Measurements from ENCODE around the gene LRRN2.

The LRRN2 gene

DNA sequence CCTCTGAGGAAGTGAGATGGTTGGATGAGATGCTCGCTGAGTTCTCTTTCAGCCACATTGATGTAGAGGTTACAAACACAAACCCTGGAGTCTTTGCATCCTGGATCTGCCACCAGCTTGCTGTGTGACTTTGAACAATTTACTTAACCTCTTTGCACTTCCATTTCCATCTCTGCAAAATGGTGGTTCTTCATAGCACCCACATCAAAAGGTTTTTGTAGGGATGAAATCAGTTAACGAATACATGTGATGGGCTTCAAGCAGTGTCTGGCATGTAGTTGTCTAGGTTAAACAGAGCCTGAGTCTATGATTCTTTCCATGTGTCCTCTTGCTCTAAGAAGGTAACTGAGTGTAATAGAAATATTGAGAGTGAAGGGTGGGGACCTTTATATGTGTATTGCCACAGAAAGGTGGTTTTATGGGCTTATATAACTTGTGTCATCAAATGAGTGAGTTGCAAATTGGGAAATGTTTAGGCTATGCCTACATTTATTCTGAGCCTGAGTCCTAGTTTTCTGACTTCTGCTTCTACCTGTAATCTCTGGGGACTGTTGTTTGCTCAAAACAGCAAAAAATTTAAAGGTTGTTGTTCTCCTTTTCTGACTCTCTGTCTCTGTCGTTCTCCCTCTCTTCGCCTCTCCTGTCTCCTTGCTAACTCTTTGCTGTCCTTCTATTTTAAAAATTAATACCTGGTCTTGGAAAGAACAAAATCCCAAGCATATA, 27.3 kb upstream of the LRRN2 start:
- DNase-seq (ENCODE audit: low read depth) = no peak

DNA sequence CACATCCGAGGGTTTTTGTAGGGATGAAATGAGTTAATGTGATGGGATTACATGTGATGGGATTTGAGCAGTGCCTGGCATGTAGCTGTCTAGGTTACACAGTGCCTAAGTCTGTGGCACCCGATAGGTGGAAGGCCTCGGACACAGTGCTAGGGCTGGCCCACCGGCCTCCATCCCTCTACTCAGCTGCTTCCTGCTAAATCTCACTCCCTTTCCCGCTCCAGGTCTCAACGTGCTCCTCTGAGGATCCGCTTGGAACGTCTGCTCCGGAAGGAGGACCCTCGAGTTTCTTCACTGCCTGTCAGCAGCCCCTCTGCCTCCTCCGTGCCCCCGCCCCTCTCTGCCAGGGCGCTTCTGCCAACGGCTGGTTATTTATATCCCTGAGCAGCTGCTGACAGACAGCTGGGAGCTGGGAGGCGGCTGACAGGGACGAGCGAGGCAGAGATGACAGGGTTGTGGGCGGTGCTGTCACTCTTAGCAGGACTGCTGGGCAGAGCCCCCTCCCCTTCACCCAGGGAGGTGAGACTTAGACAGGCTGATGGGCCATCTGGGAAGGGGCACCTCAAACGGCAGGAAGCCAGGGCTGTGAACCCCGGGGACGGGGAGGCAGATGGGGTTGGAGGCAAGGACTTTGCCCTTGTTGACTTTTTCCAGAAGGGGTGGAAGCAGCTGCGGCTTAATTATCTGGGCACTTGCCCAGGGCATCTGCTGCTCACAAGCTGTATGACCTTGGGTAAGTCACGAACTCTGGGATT, 26.6 kb upstream of the LRRN2 start:
- no peak for DNase-seq (ENCODE audit: low read depth)

DNA sequence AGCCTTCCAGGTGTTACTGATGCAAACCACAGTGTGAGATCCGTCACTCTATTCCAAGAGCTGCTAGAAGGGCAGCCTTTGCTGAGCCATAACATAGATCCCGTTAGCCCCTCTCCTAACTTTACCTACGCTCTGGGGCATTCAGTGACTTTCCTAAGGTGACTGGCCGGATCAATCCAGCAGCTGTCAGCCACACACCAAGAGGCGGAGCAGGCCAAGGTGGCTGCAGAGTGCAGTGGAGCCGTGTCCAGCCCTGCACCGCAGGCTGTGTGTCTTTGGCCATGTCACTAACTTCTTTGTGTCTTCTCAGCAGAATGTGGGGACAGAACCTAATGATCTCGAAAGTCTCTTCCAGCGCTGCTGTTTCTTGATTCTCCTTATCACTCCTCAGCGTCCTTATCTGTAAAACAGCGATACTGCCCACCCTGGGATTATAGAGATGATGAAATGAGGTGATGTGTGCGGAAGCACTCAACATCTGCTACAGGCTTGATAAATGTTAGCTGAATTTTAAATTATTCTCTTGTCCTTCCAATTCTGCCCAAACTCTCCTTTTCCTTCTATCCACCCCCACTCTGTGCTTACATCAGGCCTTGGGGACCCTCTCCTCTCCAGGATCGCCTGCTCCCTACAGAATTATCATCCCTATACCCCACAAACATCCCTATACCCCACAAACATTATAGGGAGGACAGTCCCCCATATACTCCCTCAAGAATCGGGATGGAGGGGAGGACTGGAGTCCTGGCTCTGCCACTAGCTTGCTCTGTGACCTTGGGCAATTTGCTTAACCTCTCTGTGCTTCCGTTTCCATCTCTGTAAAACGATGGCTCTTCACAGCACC, 25.8 kb upstream of the LRRN2 start:
- no peak for DNase-seq (ENCODE audit: low read depth)

DNA sequence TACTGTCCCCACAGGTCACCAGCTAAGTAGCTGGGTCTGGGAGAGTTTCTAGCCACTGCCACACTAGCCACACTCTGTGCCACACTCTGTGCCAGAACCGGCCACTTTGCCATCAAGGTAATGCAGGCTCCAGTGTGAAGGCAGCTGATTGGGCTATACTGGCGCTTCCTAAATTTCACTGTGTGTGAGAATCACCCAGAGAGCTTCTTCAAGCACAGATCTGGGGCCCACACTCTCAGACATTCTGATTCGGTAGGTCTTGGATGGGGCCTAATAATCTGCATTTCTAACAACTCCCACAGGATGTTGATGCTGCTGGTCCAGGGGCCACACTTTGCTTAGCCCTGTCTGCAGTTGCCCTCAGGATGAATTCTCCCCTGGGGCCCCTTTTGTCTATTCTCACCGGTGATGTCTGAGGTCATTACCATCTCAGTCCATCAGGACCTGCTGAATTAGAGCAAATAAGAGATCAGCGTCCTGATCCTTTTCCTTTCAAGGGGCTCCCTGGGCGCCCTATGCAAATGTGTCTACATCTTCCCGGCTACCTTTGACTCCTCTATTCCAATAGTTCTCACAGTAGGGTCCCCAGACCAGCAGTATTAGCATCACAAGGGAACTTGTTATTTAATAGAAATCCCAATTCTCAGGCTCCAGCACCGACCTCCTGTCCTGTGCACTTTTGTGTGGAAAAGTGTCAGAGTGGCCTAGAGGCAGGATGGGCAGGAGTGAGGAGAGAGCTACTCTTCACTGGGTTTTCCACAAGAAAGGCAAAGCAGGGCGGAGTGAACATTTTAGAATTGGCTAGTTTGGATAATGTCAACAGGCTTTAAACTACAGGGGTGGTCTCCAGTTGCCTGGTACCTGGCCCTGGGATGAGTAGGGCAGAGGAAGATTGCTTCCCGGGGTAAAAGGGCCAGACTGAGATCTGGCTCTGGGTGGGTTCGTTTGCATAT, 24.7 kb upstream of the LRRN2 start:
- DNase-seq (ENCODE audit: low read depth) = no peak

DNA sequence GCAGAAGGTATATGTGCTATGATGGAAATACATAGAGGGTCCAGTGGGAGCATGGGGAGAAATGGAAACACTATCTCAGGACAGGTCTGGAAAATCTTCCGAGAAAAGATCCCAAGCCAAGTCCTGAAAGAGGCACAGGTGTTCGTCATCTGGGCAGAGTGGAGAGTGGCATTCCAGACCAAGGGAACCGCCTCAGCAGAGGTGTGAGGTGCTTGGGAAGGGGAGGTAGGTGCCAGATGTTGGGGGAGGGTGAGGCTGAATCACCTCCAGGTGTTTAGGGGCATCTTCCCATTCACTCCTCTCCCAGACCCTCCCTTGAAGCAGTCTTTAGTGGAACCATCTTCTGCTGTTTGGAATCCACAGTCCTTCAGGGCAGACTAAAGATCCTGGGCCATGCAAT, 23.5 kb upstream of the LRRN2 start:
- no peak for DNase-seq (ENCODE audit: low read depth)

DNA sequence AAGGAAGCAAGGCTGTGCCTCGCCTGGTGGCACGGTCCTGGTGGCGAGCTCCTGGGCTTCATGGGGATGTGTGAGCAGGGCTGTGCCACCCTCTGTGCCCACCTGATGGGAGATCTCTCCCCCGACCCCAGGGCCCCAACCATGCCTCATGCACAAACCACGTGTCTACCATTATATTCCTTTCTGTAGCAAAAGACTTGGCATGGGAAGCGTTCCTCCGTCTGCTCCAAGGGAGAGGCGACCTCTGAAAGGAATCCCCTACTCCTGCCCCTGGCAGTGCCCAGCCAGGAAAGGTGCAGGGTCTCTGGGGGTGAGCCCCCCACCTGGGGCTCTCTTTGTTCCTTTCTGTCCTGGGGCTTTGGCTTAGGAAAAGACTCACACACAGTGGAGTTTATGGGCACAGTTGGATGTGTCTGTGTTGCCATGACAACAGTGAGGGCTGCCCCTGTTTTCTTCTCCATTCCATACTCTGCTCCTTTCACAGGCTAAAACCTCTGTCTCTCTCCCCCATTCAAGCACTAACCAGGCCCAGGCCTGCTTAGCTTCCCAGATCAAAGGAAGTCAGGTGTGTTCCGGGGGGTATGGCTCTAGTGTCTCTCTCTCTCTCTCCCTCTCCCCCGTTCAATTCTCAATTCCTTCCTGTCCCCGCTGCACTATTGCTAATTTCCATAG, 21.4 kb upstream of the LRRN2 start:
- DNase-seq (ENCODE audit: low read depth) = no peak

DNA sequence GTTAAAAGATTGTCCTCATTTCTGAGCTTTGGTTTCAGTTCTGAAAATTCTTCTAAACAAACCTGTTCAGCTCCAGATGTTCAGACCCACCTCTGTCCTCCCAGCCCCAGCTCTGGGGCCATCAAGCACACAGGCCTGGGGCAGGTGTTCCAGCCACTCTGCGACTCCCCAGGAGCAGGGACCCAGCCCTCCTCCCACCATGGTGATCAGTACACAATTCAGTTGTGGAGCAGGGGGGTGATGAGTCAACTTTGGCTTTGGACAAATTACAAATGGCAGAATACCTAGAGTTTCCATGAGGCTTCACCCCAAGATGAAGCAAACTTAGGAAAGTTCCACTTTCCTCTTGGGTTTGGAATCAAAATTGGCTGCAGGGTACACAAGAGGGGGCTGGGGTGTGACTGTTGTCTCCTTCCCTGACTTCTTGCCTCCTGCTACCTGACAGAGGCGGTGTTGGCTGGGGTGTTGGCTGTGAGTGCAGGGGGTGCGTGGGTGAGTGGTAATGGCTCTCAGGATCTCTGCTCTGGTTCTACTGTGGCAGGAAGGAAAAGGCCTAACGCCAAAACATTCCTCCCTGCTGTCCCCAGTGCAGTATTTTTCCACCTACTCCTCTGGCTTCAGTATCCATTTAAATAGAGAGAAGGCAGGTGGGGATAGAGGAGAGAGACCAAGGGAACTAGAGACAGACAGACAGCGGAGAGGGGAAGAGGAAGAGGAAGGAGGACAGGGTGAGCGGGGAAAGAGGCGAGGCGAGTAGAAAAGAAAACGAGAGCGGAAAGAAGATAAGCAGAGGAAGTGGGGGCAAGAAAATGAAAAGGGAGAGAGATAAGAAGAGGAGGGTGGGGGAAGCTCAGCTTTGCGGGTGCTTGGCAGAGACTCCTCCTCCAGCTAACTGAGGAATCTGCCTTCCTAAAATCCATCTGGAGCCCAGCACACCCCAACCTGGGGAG, 20.6 kb upstream of the LRRN2 start:
- no peak for DNase-seq (ENCODE audit: low read depth)

DNA sequence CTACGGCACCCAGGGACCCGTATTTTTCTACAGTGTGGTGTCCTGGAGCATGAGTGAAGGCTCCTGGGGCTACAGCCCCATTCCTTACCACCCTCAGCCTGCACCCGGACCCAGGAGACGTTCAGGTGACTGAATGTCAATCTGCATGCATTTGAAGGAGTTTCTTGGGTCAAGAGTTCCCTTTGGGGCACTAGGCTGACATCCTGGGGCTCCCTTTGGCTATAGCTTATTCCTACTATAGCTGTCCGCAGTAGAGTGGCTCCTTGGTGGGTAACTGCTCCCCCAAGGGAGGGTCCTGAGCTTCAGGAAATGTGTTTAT, 19.9 kb upstream of the LRRN2 start:
- no peak for DNase-seq (ENCODE audit: low read depth)

DNA sequence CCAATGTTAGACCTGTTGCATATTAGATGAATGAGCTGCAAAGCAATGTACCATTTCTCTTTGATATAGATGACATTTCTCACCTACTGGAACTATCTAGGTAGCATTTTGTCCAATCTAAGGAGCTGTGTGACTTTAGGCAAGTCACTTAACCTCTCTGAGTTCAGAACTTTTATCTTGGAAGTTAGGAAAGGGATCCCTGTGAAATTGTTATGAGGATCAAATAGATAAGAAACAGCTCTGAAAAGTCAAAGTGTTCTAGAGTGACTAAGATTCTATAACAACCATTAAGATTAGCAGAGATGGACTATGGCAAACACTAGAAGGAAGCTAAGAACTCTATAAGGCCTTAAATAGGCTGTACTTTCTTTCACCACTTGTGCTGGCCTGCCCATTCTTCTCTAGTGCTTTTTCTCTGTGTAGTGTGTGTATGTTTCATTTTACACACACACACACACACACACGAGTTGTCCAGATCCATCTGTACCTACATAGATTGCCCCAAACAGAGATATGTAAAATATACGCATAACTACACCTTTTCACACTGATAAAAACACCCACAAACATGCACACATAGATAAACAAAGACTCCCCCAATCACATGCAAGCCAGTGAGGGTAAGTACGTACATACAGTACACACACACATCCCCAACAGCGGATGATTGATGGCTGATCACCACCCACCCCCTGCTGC, 19.4 kb upstream of the LRRN2 start:
- no peak for DNase-seq (ENCODE audit: low read depth)

DNA sequence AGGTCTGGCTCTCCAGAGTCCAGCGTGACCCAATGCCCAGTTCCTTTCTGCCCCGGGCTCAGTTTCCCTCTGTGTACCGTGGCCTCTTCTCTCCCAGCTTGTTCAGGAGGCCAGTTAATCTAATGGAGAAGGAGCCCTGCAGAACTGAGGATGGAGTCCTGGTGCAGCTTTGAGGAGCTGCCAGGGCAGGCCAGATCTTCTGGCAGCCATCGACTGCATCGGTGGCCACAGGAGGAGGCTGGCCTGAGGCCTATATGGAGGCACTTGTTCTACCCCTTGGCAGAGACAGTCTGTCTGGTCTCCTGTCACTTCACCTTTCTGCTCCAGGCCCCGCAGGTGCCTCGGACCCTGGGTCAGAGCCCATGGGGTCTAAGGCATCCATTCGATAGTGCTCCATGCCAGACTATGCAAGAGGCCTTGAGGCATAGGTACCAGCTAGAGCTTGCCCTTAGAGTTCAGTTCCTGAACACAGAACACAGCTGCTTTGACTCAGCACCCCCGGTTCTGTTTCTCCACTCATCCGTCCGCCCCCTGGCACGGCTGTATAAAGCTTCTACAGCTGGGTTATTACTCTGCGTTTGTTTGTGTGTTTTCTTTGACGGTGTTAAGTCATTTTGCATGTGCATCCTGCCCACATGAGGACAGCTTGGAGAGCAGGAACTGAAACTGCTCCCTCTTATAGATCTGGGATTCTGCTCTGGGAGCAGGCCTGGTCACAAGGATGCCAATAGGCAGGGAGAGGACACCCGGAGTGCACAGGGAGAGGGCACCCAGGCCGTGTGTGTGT, 18.5 kb upstream of the LRRN2 start:
- no peak for DNase-seq (ENCODE audit: low read depth)

DNA sequence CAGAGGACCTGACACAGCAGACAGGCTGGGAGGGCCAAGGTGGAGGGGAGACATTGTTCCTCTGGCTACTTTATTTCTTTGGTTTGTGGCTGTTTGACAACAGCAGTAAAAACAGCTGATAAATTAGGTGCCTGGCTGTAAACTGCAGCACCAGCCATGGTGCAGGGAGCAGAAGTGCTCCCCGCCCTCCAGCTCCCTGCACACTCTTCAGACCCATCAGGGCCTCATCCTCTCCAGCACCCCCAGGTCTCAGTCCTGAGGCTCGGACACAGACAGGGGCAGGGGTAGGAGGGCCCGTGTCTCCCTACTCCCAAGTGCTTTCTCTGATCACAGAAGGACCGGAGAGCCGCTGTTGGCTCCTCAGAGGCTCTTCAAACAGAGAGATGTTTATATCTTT, 17.7 kb upstream of the LRRN2 start:
- no peak for DNase-seq (ENCODE audit: low read depth)

DNA sequence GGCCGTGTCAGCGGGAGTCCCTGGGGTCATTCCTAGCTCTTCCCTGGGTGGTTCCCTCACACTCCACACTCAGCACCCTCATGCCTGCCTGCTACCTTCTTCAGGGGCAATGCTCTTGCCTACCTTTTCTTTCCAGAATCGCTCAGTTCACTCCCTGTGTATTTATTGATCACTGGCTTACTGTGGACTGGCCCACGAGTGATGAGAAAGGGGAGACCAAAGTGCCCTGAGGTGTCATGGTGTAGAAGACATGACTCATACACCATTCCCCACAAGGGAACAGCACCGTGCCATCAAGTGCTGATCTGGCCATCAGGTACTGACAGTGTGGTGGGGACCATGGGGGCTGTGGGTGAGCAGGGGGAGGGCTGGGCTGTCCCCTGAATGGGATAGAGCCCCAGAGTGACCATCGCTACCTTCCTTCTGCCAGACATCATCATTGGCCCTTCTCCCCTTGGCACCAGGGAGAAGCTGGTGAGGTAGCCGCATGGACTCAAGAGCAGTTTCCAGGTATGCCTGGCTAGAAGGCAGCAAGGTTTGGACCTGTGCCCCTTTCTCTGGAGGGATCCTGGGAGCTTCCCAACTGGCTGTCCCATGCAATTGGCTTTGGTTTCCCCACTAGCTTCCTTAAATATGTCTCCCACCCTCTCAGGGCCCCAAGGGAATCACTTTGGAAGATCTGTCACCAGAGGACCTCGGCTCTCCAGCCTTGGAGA, 17.2 kb upstream of the LRRN2 start:
- no peak for DNase-seq (ENCODE audit: low read depth)

DNA sequence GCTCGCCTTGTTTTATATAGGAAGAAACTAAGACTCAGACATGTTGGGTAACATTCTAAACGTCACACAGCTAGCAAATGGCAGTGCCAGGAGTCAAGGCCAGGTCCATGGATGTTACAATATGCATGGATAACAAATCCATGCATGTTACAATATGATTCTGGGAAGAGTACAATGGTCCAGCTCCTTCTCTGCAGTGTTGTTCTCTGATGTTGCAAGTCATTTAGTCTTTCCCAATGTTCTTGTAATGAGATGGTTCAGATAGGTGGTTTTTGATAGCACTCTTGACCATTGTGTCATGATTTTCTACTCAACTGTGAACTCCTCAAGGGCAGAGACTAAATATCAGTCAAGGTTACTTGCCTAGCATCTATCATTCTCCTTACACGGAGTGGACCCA, 15.7 kb upstream of the LRRN2 start:
- DNase-seq (ENCODE audit: low read depth) = no peak

DNA sequence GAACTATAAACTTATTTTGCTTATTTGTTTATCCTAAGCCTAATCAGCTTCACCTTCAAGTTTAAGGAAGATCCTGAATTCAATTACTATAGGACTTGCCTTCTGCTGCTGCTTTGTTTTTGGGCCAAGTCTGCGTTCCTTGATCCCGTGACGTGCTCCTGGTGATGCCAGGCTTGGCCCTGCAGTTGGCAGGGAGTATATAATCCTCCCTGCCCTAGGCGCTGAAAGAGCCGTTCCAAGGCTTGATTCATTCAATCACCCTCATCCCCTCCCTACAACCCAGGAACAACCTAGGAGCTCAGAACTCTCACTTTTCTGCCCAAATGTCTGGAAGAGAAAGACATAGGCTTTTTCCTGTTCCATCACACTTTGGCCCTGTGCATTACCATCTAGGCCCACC, 12.4 kb upstream of the LRRN2 start:
- DNase-seq (ENCODE audit: low read depth) = no peak

DNA sequence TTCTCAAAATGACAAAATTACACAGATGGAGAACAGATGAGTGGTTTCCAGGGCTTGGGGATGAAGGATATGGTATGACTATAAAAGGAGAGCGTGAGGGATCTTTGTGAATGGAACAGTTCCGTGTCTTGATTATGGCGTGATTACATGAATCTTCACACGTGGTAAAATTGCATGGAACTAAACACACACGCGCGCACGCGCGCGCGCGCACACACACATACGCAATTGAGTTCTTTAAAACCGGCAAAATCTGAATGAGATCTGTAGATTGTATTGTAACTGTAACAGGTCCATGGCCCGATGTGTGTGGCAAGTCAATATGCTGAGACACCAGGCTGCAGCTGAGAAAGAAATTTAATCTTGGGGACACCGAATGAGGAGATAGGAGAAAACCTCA, 11.1 kb upstream of the LRRN2 start:
- no peak for DNase-seq (ENCODE audit: low read depth)

DNA sequence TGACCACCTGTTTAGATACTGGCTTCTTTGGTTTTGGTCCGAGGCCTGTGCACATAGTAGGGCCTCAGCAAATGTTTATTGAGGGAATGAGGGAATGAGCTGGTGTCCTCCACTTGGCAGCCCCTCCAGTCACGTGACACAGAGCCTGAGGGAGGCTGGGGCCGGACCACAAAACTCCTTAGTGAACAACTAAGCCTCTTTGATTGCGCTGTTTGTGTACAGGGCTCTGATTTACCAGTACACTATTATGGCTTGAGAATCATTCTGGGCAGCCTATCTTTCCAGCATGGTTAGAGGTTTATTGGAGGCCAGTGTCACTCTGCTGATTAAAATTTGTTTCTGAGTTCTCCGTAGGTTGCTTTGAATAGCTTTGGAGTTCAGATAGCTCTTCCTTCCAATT, 10.2 kb upstream of the LRRN2 start:
- DNase-seq (ENCODE audit: low read depth) = no peak

DNA sequence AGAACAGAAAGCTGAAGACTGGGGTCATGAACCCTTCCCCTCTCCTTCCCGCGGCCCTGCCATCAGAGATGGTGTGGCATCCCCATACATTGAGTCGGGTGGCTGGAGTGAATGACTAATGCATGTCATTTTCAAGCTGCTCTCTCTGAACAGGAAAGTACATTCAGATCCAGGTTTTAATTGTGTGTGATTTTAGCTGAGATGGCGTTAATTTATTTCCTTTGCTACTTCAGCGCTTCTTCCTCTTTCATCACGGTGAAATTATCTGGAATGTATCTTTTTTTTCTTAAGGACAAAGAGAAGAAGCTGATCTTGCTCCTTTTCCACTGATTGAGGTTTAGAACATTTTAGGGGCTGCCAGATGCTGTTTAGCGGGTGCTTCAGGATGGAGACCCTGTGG, 8.6 kb upstream of the LRRN2 start:
- no peak for DNase-seq (ENCODE audit: low read depth)

DNA sequence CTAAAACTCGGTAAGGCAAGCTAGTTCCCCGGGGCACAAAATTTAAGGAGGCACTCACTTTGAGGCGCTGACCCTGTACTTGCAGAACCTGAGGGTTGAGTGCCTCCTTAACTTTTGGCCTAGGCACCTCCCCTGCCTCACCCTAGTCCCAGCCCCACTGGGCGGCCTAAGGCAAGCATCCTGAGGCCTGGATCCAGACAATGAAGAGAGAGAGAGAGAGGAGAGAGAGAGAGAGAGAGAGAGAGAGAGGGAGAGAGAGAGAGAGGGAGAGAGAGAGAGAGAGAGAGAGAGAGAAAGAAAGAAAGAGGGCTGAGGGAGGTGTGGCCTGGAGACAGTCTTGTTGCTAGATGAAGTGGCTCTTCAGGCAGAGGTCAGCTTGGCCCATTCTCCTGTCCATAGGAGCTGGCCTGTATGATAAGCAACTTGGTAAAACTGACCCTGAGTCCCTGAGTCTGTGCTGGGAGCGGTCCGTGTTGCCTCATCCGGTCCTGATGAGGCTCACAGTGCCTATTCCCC, 7.4 kb upstream of the LRRN2 start:
- no peak for DNase-seq (ENCODE audit: low read depth)
